Muscle of arm (tissue), 12 donors: ENCODE measurements around the gene ABHD17B. TPM values are rescaled to one million over a fixed set of nuclear protein-coding genes. Genes with fewer than 3 reads are reported as not detected.
"Not testable (repeated sequence)": the region's sequence is repeated elsewhere in the genome, so short reads cannot be mapped to it uniquely, and the experiment has no call there.

Source experiments
- DNase-seq: peaks from one replicate; pipeline ENCODE4 v3.0.0-alpha.2; 2013
- polyA plus RNA-seq, 12 donors: library from polyadenylated mRNA; unstranded; fragments of 120-200 nt; gene quantifications; one replicate each; pipeline ENCODE4 v1.2.1, GENCODE V29; 2013; ENCODE audit not compliant: insufficient read length in 12 of 12

The ABHD17B gene
- polyA plus RNA-seq, 12 donors: 15.3 to 33.8 (median 29.6) TPM; not detected in 1

DNA sequence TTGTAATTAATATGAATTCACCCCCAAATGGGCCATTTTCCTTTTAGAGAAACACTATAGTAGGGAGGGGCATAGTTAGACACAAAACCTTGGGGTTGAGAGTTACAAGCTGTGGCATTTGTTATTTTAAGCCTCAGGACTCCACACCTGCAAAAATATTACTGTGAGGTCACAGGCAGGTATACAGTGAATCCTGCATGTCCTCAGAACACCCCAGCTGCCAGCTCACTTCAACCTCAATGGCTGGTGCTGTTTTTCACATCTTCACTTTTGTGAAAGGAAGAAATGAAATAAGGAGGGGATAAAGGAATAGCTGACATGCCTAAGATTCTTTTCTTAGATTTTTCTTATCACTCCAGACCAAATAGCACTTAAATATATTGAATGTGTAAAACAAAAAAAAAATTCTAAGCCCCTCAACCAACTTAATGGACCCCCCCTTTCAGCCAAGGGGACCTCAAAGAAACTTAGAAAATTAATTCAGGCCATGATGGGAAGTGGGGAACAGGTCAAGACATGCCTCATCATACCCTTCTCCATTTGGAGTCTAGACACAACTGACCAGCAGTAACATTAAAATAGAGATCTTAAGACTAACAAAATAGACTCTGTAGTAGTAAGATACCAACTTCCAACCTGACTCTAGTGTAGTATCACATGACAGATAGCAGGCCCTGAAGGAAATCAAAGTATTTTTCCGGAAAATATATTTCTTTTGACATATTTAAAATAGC lies 9.6 kb upstream of the ABHD17B start:
- DNase-seq: no peak

DNA sequence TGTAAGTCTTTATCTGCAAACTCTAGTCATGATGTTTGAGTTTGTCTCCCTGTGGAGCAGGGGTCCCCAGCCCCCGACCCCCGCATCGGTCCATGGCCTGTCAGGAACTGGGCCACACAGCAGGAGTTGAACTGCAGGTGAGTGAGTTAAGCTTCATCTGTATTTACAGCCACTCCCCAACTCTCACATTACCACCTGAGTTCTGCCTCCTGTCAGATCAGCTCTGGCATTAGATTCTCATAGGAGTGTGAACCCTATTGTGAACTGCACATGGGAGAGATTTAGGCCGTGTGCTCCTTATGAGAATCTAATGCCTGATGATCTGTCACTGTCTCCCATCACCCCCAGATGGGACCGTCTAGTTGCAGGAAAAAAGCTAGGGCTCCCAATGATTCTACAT lies 7.4 kb upstream of the ABHD17B start:
- no peak for DNase-seq

DNA sequence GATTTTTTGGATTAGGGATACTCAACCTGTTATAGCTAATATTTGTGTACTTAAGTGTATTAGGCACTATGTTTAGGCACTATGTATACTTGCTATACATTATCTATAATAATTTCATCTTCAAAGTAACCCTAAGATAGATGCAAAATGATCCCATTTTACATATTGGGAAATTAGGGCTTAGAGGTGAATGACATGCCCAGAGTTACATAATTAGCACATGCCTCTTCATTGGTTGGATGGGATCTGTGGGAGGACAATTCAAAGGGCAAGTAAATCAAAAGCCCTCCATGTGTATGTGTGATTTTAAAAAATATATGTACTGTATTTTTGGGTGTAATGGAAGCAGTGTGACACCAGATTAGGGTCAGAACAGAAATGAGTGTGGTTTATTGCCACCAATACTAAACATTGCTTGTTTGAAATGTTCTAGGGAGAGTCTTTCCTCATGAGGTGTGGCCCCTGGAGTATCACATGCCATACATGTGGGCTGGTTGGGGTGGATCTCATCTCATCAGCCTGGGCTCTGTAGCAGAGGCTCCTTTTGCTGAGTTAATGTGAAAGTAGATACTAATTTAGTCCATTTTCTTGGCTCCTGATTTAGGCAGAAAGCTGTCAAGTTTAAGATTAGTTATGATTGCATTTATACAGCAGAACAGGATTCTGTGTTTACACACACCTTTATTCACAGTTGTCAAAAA lies 6.0 kb upstream of the ABHD17B start:
- DNase-seq: no peak

DNA sequence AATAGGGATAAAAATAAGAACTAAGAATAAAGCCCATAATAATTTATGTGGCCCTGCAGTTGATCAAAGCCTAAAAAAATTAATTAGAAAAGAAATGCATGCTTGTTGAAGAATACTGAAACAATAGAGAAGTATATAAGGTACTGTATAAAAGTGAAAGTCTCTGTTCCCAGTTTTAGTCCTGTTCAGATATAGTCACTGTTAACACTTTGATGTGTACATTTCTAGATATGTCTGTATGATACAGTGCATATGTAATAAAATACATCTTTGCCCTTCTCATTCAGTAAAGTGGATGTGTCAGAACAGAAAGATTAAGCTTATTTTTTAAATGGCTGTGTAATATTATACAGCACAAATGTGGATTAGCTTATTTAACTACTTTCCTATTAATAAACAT lies 4.5 kb upstream of the ABHD17B start:
- DNase-seq: no peak

DNA sequence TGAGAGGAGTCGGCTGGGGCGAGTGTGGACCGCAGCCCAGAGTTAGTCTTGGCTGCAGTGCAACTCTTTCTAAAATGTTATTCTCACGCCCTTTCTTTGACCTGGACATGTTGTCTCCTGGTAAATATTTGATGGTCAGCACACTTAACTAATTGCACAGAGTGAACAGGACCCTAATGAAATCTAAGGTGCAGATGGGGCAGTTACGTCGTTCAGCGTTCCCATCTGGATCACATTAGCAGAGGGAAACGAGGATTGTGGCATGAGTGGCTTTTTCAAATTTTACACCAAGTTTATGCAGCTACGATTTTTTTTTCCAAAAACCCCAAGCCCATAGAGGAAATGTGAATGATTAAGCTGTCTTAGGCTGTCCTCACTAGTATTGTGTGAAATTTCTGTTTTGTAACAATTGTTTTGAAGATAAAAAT lies 929 bp upstream of the ABHD17B start:
- DNase-seq: peak; percentile 77

DNA sequence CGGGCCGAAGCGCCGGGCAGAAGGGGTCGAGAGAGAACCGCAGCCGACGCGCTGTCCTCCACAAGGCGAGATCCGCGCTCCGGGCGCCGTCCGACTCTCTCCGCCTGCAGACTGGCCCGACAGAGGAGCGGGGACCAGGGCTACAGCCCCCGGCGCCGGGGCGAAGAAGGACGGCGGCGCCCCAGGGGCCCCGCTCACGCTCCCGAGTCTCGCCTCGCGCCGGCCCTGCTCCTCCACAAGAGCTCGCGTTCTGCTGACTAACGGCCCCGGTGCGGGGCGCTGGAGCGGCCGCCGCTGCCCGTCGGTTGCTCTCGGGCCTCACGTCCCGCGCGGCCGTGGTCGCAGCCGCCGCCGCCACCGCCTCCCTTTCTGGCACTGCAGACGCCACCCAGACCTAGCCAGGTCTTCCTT lies 338 bp downstream of the ABHD17B start:
- no peak for DNase-seq

DNA sequence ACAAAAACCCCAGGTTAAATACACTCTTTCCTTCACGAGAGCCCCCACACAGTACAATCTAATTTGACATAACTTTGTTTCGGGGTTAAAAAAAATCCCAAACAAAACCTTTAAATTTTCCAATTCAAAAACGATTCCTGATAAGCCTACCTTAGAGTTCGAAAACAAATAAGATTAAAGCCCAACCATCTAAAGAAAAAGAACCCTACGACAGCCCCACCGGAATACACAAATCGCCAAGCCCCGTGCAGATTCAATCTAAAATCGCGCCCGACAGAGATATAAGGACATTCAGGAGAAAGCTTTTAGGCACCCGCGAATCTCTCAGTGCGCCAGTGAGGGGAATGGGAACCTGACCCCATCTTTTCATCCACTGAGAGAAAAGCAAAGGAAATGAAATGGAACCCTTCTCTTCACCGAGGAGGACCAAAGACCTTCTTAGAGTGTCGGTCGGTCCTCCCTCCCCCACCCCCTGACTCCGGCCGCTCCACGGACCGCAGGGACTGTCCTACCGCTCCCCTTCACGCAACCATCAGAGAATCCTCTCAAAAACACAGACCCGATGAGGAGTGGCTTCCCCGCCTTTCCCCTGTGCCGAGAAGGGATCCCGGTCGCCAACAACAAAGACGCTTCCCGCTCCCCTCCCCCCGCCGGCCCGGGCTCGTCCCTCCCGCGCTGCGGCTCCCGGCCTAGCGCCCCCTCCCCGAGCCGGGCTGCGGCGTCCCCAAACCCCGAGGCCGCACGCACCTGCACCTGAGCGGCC lies 925 bp downstream of the ABHD17B start:
- DNase-seq: peak; percentile 60

DNA sequence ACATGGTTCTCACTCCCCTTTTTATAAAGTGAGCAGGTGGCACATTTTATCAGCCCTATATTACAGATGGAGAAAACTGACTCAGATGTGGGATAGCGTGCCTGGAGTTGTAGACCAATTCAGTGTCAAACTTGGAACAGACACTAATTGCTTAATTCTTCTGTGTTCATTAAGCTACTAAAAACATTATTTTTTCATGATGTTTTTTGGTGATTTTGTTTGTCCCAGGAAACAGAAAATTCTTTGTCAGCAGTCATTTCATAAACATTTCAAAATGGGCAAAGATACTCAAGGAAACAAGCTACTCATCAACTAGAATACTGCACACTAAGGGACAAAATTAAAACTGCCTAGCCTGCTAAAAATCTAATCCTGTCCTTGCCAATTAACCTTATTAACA lies 2.2 kb downstream of the ABHD17B start:
- DNase-seq: no peak

DNA sequence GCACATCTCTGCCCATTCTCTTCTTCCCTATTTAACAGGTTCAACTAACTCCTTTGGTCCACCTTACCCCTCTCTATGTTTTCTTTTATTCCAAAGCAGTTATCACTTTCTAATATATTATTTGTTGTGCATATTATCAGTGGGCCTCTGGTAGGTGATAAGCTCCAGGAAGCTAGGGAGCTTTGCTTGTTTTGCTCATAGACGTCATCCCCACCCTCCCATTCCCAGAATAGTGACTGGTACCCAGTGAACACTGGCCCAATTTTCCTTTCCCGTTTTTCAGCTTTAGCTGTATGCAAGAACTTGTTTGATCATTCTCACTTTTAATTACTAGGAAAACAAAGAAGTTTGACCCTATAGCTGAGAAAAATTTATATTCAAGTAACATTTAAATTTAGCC lies 6.9 kb downstream of the ABHD17B start:
- no peak for DNase-seq

DNA sequence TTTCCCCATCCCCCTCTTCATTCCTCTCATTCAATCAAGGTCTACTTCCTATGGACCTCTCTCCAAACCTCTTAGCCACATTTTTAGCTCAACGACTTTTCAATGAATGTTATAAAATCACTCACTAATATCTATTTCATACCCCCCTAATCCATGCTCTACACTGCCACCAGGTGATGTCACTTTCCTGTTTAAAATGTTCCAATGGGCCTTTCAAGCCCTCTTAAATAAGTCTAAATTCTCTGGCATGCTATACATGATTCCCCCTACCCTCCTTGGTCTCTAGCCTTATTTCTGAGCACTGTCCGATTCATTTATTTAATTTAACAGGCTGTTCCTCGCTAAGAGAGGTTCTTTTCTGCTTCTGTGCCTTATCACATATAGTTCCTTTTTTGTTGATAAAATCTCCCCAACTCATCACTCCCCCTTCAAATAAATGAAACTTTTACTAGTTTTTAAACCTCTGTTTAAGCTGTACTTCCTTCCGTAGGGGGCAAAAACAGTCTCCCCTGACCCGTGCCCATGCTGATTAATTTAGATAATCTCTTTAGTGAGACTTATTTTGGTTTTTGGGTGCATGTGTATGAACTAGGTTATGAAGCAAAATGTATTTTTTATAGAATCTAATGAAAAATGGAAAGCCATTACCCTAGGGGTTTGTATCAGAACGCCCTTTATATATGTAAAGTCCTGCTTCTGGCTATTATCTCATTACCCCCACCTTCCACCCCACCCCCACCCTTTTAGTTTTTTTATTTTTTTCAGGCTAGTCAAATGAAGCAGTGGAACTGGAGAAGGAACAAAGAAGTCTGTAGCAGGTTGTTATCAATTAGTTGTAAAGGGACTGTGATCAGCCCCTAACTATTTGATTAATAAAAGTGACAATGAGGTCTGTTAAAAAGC lies 9.0 kb downstream of the ABHD17B start:
- DNase-seq: no peak

DNA sequence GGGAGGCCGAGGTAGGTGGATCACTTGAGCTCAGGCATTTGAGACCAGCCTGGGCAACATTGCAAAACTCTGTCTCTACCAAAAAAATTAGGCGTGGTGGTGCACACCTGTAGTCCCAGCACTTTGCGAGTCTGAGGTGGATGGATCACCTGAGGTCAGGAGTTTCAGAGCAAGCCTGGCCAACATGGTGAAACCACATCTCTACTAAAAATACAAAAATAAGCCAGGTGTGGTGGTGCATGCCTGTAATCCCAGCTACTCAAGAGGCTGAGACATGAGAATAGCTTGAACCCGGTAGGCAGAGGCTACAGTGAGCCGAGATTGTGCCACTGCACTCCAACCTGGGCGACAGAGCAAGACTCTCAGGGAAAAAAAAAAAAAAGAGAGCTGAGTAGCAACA lies 12.2 kb downstream of the ABHD17B start:
- DNase-seq: not testable (repeated sequence)

DNA sequence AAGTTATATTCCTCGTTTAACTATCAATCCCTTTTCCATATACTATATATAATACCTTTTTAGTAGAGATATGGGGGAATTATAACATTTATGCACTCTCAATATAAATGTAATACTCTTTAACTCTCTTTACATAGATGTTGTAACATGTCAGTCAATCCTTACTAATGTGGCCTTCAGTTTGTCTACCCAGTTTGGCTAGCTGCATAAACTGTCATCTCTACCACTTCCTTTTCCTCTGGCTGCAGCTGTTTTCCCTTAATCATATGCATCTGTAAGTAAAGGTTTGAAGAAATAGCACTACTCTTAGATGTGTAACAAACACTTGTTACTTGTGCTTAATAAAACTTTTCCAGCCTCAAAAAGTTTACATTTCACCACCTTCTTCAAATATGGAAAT lies 13.4 kb downstream of the ABHD17B start:
- DNase-seq: no peak

DNA sequence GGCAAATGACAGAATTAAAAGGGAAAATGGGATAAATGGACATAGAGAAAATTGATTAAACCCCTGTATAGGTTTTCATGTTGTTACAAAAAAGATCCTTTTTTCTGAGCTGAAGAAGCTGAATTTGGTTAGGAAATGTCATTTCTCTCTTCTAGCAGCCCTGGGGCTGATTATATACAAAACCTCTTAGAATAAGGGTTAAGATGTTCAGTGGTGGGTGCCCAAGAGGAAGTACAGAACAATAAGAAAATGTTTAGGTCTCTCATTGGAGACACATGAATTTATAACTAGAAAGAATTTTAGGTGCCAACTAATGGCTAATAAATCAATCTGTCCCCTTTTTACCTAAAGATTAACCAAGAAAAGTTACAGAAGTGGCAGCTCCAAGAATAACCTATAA lies 14.2 kb downstream of the ABHD17B start:
- DNase-seq: no peak

DNA sequence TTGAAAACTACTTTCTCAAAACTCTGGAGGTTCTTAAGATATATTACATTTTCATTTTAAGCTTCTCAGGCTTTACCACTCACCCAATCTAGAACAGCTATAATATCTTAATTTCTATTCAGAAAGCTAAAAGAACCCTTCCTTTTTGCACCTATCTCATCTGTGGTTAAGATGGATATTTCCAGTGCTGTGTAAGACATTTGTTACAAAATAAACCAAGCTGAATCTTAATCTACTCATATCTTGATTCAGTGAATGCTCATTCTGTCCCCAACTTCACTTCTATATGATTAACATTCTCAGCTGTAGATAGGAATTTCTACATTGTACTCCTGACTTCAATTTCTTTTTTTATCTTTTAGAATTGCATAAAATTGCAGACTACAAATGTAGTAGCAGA lies 15.0 kb downstream of the ABHD17B start:
- no peak for DNase-seq

DNA sequence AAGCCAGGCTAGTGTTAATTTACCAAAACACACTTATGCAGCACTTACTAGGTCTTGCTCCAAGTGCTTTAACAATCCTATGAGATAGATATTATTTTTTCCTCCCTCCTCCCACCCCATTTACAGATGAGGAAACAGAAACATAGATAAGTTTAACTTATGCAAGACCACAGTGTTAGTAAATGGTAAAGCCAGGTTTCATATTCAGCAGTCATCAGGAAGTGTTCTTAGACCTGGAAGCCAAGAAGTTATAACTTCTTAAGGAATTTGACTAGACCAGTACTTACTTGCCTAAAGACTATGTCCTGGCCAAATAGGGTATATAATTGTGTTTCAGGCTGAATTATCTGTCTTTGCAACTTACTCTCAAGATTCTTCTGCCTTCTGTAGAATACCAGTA lies 15.9 kb downstream of the ABHD17B start:
- no peak for DNase-seq

DNA sequence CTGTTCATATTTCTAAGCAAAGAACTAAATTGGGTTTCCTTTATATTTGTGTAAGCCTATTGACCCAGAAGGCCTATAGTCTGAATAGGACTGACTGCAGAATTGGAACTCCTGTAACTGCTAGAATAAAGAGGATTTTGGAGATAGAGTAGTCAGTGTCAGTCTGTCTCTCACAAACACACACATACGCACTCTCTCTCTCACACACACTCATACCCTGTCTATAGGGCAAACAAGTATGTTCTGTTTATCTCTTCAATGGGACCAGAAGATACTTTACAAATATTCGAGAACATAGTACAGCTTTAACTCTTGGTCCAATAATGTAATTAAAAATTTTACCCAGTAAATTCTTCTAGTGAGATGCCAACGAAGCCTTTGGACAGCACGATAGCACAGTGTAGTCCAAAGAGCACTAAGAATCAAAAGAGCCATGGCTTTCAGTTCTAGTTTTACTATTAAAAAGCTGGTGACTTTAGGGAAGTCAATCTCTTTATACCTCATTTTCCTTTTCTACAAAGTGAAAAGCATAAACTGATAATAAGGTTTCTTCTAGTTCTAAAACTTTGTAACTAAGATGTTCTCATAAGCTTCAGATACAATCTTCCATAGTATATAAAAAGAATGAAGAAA lies 19.3 kb downstream of the ABHD17B start:
- no peak for DNase-seq

DNA sequence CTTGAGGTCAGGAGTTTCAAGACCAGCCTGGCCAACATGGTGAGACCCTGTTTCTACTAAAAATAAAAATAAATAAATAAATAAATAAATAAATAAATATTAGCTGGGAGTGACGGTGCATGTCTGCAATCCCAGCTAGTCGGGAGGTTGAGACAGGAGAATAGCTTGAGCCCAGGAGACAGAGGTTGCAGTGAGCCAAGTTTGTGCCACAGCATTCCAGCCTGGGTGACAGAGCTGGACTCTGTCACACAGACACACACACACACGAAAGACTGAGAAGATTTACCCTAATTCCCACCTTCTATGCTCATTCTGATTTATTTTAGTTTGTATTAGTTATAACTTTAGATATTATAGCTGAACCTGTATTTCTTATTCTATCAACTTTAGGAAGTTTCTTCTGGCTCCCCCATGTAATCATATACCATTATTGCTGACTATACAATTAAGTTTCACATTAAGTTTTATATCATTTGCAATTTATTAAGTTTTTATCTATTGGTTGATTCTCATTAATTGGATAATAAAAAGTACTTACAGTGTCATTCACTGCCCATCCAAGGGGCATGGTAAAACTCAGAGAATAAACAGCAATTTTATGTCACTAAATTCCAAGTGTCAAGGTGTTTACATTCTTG lies 20.8 kb downstream of the ABHD17B start:
- no peak for DNase-seq

DNA sequence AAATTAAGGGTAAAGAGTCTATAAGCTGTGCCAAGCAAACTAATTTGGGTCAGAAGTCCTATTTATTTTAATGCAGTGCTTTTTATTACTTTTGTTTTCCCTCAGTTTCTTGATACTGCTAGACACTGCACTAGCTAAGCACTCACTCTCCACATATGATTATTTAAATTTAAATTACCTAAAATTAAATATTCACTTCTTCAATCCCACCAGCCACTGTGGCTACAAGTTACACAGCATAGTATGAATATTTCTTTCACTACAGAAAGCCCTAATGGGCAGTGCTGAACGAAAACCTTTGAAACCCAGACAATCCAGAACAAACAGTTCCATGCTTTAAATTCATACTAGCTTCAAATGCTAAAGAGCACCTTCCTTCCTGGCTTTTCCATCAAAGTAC lies 23.6 kb downstream of the ABHD17B start:
- no peak for DNase-seq

DNA sequence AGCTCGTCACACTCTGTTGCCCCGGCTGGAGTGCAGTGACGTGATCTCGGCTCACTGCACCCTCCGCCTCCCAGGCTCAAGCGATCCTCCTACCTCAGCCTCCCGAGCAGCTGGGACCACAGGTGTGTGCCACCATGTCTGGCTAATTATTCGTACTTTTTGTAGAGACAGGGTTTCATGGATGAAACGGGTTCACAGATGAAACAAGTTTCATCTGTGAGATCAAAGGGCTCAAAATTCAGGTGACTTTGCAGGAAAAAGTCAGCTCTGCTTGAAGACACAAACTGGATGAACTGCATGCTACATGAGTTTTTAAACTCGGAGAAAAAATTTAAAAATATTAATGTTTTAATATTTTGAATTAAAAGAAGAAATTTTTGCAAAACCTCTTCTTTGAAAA lies 24.5 kb downstream of the ABHD17B start:
- DNase-seq: no peak

DNA sequence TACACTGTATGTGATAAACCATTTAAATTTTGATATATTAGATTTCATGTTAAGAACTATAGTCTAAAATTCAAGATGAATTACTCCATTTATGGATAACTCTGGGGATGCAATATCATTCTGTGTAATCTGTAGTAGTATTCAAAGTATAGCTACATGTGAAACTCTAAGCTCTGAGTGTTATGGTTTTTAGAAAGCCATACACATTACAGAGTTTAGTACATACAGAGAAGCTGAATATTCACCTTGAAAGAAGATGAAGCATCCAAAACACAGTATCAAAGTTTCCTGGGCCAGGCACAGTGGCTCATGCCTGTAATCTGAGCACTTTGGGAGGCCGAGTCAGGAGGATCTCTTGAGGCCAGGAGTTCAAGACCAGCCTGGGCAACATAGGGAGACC lies 25.0 kb downstream of the ABHD17B start:
- no peak for DNase-seq

DNA sequence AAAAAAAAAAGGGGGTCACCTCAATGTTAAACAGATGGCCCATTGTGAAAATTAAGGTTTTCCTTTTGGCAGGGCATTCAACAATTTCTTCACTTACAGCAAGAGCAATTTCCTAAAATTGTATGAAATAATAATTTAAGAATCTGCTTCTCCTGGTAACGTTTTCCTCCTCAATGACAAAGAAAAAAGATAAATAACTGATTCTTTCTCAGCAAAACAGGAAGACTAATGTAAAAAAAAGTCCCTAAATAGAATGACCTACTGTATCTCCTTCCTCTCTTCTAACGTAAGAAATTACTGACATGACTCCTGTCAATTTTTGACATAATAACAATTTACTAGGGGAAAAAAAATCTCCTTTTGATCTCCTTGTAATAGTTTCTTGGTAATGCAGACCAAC lies 25.5 kb downstream of the ABHD17B start:
- no peak for DNase-seq
